GM23338 (cell line): ENCODE data around the gene MAS1L. TPM values are rescaled to one million over a fixed set of nuclear protein-coding genes. Genes with fewer than 3 reads are reported as not detected.

Experiments used
- ATAC-seq: fragments of 200-7000 bp; cut with Tn5 transposase; 3 replicates; pipeline ENCODE4 v1.9.1; 2020
- DNase-seq: peaks from one replicate; pipeline ENCODE4 v3.0.0-alpha.2; 2015; ENCODE audit warnings: low spot score
- H2AFZ ChIP-seq: fragments of 200-600 bp; sonication (generic); 2 replicates; pipeline ENCODE4 v1.8.0; 2016; ENCODE audit warnings: antibody characterized with exemption, mild to moderate bottlenecking, moderate library complexity
- H3F3A ChIP-seq: fragments of 200-600 bp; sonication (generic); replicated peaks from 2 replicates; pipeline ENCODE4 v1.8.0; 2017; ENCODE audit warnings: antibody characterized with exemption, mixed run types, low read depth
- H3K27ac ChIP-seq: fragments of 200-600 bp; sonication (generic); 2 replicates; pipeline ENCODE4 v1.6.1; 2016; ENCODE audit warnings: low read depth
- H3K27me3 ChIP-seq: fragments of 200-600 bp; sonication (generic); 2 replicates; pipeline ENCODE4 v1.8.0; 2016; ENCODE audit warnings: mild to moderate bottlenecking, mixed run types, moderate library complexity; ENCODE audit not compliant: insufficient read depth
- H3K36me3 ChIP-seq: fragments of 200-600 bp; sonication (generic); 2 replicates; pipeline ENCODE4 v1.8.0; 2016; ENCODE audit warnings: mild to moderate bottlenecking; ENCODE audit not compliant: insufficient read depth
- H3K4me1 ChIP-seq: fragments of 200-600 bp; sonication (generic); 2 replicates; pipeline ENCODE4 v1.8.0; 2016; ENCODE audit warnings: mild to moderate bottlenecking, moderate library complexity; ENCODE audit not compliant: insufficient read depth
- H3K4me2 ChIP-seq: fragments of 200-600 bp; sonication (generic); 2 replicates; pipeline ENCODE4 v1.7.1; 2017; ENCODE audit warnings: mixed run types
- H3K4me3 ChIP-seq: fragments of 200-600 bp; sonication (generic); 2 replicates; pipeline ENCODE4 v1.6.1; 2016; ENCODE audit warnings: mixed run types
- H3K79me2 ChIP-seq: fragments of 200-600 bp; sonication (generic); replicated peaks from 2 replicates; pipeline ENCODE4 v1.8.0; 2017; ENCODE audit warnings: mild to moderate bottlenecking; ENCODE audit not compliant: insufficient read depth
- H3K9me2 ChIP-seq: fragments of 200-600 bp; sonication (generic); 2 replicates; pipeline ENCODE4 v1.8.0; 2017; ENCODE audit not compliant: insufficient read depth
- H4K20me1 ChIP-seq: fragments of 200-600 bp; sonication (generic); replicated peaks from 2 replicates; pipeline ENCODE4 v1.8.0; 2017; ENCODE audit warnings: mild to moderate bottlenecking; ENCODE audit not compliant: insufficient read depth
- H3K27ac Mint-ChIP-seq: 2 replicates; pipeline ENCODE4 v1.8.0; 2020; ENCODE audit warnings: inconsistent platforms, mild to moderate bottlenecking, moderate library complexity, mixed read lengths
- H3K27me3 Mint-ChIP-seq: 3 replicates; pipeline ENCODE4 v1.8.0; 2022; ENCODE audit warnings: low read depth, mild to moderate bottlenecking, moderate library complexity, mixed read lengths, inconsistent platforms; ENCODE audit not compliant: insufficient read depth, poor library complexity
- H3K36me3 Mint-ChIP-seq: 3 replicates; pipeline ENCODE4 v1.8.0; 2021; ENCODE audit warnings: low read depth, mild to moderate bottlenecking, inconsistent platforms, moderate library complexity, mixed read lengths
- H3K4me1 Mint-ChIP-seq: 3 replicates; pipeline ENCODE4 v1.8.0; 2020; ENCODE audit warnings: mild to moderate bottlenecking, inconsistent platforms, mixed read lengths
- H3K4me3 Mint-ChIP-seq: 3 replicates; pipeline ENCODE4 v1.8.0; 2021; ENCODE audit warnings: moderate library complexity, mild to moderate bottlenecking, inconsistent platforms, mixed read lengths
- H3K9me3 Mint-ChIP-seq: 3 replicates; pipeline ENCODE4 v1.8.0; 2020; ENCODE audit warnings: moderate library complexity, mild to moderate bottlenecking, inconsistent platforms, mixed read lengths
- CREB1 ChIP-seq: fragments of 250-450 bp; sonication (Bioruptor Pico); IDR thresholded peaks from 2 replicates; pipeline ENCODE4 v1.5.0; 2020; ENCODE audit warnings: low read depth, mild to moderate bottlenecking, moderate library complexity
- EZH2phosphoT487 ChIP-seq: fragments of 200-600 bp; sonication (generic); IDR thresholded peaks from one replicate; pipeline ENCODE4 v1.8.1; 2018; ENCODE audit warnings: antibody characterized with exemption; ENCODE audit not compliant: unreplicated experiment
- NANOG ChIP-seq: IDR thresholded peaks from 2 replicates; pipeline ENCODE4 v1.6.1; 2016; ENCODE audit warnings: antibody characterized with exemption, borderline replicate concordance
- POLR2AphosphoS5 ChIP-seq: IDR thresholded peaks from 2 replicates; pipeline ENCODE4 v1.6.1; 2016; ENCODE audit warnings: antibody characterized with exemption, low read depth
- STAT1 ChIP-seq: IDR thresholded peaks from one replicate; pipeline ENCODE4 v1.6.1; 2016; ENCODE audit warnings: antibody characterized with exemption; ENCODE audit not compliant: unreplicated experiment
- ZNF114 ChIP-seq: fragments of 250-450 bp; sonication (Bioruptor Pico); IDR thresholded peaks from 2 replicates; pipeline ENCODE4 v1.5.0; 2020; ENCODE audit warnings: mild to moderate bottlenecking, moderate library complexity
- polyA plus RNA-seq: library from polyadenylated mRNA; unstranded; fragments of >200 nt; fragmentation: Nextera tagmentation; extraction: Ambion mirVana; gene quantifications from 2 replicates; pipeline ENCODE4 v1.2.1, GENCODE V29; 2016
- total RNA-seq: library from RNA; depleted of rRNA; stranded (reverse); fragments of >200 nt; shearing (Covaris generic); gene quantifications from 2 replicates; pipeline ENCODE4 v1.2.3, GENCODE V29; 2014
- TF ChIP-seq, protein P1 (sequence below): fragments of 250-450 bp; sonication (Bioruptor Pico); IDR thresholded peaks from 2 replicates; pipeline ENCODE4 v1.5.0; 2020; ENCODE audit warnings: mild to moderate bottlenecking, moderate library complexity
- TF ChIP-seq, protein P2 (sequence below): IDR thresholded peaks from 2 replicates; pipeline ENCODE4 v1.6.1; 2016; ENCODE audit warnings: antibody characterized with exemption

MAS1L gene
- total and polyA plus RNA-seq, 2 experiments from 2014 or later, result not detected

DNA sequence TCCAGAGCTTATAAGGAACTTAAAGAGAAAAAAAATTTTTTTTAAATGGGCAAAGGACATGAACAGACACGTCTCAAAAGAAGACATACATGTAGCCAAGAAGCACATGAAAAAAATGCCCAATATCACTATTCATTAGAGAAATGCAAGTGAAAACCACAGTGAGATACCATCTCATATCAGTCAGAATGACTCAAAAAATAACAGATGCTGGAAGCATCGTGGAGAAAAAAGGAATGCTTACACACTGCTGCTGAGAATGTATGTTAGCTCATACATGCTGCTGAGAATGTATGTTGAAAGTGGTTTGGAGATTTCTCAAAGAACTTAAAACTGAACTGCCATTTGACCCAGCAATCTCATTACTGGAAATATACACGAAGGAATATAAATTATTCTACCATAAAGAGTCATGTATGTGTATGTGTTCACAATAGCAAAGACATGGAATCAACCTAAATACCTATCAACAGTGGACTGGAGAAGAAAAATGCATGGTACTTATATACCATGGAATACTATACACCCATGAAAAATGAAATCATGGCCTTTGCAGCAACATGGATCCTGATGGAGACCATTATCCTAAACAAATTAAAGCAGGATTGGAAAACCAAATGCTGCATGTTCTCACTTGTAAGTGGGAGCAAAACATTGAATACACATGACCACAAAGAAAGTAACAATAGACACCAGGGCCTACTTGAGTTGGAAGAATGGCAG, 36.1 kb downstream of the MAS1L start:
- Histone ChIP-seq H3K4me2 (no peak overlapping the region), H3K4me1 (peaks cover 8% of the 10 kb centered on the region), H3K36me3 (no peaks in the 10 kb centered on the region), H4K20me1 (no peaks in the 10 kb centered on the region), H2AFZ (no peak overlapping the region), H3K79me2 (no peaks in the 10 kb centered on the region), H3F3A (no peaks in the 10 kb centered on the region), H3K4me3 (no peak overlapping the region), H3K27me3 (no peaks in the 10 kb centered on the region), H3K27ac (no peak overlapping the region), H3K9me2 (peaks cover 4% of the 10 kb centered on the region)
- H3K4me1 Mint-ChIP-seq, result peaks cover 12% of the 10 kb centered on the region
- TF ChIP-seq, protein P1, sequence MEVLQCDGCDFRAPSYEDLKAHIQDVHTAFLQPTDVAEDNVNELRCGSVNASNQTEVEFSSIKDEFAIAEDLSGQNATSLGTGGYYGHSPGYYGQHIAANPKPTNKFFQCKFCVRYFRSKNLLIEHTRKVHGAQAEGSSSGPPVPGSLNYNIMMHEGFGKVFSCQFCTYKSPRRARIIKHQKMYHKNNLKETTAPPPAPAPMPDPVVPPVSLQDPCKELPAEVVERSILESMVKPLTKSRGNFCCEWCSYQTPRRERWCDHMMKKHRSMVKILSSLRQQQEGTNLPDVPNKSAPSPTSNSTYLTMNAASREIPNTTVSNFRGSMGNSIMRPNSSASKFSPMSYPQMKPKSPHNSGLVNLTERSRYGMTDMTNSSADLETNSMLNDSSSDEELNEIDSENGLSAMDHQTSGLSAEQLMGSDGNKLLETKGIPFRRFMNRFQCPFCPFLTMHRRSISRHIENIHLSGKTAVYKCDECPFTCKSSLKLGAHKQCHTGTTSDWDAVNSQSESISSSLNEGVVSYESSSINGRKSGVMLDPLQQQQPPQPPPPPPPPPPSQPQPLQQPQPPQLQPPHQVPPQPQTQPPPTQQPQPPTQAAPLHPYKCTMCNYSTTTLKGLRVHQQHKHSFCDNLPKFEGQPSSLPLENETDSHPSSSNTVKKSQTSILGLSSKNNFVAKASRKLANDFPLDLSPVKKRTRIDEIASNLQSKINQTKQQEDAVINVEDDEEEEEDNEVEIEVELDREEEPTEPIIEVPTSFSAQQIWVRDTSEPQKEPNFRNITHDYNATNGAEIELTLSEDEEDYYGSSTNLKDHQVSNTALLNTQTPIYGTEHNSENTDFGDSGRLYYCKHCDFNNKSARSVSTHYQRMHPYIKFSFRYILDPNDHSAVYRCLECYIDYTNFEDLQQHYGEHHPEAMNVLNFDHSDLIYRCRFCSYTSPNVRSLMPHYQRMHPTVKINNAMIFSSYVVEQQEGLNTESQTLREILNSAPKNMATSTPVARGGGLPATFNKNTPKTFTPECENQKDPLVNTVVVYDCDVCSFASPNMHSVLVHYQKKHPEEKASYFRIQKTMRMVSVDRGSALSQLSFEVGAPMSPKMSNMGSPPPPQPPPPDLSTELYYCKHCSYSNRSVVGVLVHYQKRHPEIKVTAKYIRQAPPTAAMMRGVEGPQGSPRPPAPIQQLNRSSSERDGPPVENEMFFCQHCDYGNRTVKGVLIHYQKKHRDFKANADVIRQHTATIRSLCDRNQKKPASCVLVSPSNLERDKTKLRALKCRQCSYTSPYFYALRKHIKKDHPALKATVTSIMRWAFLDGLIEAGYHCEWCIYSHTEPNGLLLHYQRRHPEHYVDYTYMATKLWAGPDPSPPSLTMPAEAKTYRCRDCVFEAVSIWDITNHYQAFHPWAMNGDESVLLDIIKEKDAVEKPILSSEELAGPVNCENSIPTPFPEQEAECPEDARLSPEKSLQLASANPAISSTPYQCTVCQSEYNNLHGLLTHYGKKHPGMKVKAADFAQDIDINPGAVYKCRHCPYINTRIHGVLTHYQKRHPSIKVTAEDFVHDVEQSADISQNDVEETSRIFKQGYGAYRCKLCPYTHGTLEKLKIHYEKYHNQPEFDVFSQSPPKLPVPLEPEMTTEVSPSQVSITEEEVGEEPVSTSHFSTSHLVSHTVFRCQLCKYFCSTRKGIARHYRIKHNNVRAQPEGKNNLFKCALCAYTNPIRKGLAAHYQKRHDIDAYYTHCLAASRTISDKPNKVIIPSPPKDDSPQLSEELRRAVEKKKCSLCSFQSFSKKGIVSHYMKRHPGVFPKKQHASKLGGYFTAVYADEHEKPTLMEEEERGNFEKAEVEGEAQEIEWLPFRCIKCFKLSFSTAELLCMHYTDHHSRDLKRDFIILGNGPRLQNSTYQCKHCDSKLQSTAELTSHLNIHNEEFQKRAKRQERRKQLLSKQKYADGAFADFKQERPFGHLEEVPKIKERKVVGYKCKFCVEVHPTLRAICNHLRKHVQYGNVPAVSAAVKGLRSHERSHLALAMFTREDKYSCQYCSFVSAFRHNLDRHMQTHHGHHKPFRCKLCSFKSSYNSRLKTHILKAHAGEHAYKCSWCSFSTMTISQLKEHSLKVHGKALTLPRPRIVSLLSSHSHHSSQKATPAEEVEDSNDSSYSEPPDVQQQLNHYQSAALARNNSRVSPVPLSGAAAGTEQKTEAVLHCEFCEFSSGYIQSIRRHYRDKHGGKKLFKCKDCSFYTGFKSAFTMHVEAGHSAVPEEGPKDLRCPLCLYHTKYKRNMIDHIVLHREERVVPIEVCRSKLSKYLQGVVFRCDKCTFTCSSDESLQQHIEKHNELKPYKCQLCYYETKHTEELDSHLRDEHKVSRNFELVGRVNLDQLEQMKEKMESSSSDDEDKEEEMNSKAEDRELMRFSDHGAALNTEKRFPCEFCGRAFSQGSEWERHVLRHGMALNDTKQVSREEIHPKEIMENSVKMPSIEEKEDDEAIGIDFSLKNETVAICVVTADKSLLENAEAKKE (CRISPR knock-in tag), result no peak
- TF ChIP-seq STAT1 (no peak), POLR2AphosphoS5 (no peak), EZH2phosphoT487 (no peak), NANOG (no peak)
- H3K9me3 Mint-ChIP-seq, result peaks cover 5% of the 10 kb centered on the region; the same call in 2 of the 3 replicates
- no peaks in the 10 kb centered on the region for H3K27me3 Mint-ChIP-seq
- H3K4me3 Mint-ChIP-seq, result no peak overlapping the region
- no peak overlapping the region for H3K27ac Mint-ChIP-seq
- no peak for ATAC-seq
- H3K36me3 Mint-ChIP-seq, result peaks cover 3% of the 10 kb centered on the region; the same call in 1 of the 3 replicates
- DNase-seq, result no peak

DNA sequence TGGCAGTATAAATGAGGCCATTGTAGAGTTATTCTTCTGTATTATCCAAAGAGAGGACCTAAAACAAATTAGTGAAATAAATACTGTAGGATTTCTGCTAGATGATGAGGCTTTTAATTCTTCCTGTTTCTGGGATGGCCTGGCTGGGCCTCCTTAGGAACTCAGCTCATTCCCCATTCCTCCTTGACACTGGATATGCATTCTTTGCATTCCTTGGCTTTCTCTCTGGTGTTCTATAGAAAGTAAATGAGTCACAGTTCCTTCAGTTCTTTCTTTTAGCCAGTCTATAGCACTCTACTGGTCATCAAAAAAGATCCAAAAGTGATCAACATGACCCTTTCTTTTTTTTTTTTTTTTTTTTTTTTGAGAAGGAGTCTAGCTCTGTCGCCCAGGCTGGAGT, 40.1 kb downstream of the MAS1L start:
- H3K4me3 Mint-ChIP-seq, result no peak overlapping the region
- TF ChIP-seq CREB1 (CRISPR knock-in tag) (no peak), ZNF114 (CRISPR knock-in tag) (no peak)
- TF ChIP-seq, protein P2, sequence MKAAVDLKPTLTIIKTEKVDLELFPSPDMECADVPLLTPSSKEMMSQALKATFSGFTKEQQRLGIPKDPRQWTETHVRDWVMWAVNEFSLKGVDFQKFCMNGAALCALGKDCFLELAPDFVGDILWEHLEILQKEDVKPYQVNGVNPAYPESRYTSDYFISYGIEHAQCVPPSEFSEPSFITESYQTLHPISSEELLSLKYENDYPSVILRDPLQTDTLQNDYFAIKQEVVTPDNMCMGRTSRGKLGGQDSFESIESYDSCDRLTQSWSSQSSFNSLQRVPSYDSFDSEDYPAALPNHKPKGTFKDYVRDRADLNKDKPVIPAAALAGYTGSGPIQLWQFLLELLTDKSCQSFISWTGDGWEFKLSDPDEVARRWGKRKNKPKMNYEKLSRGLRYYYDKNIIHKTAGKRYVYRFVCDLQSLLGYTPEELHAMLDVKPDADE, result no peak

More for the DNA sequence above, 40.1 kb downstream of the MAS1L start:
- H4K20me1 ChIP-seq, result no peaks in the 10 kb centered on the region
- H3K9me2 ChIP-seq, result peaks cover 11% of the 10 kb centered on the region
- H3F3A ChIP-seq, result no peaks in the 10 kb centered on the region
- peaks cover 3% of the 10 kb centered on the region for H3K27me3 Mint-ChIP-seq
- H3K36me3 ChIP-seq, result no peaks in the 10 kb centered on the region
- DNase-seq, result peak; percentile 86
- peaks cover 16% of the 10 kb centered on the region for H3K4me1 Mint-ChIP-seq
- no peaks in the 10 kb centered on the region for H3K79me2 ChIP-seq
- H3K4me1 ChIP-seq, result peaks cover 15% of the 10 kb centered on the region
- H3K36me3 Mint-ChIP-seq, result peaks cover 3% of the 10 kb centered on the region; the same call in 1 of the 3 replicates
- no peak overlapping the region for H2AFZ ChIP-seq
- H3K27ac ChIP-seq, result no peak overlapping the region
- H3K27ac Mint-ChIP-seq, result peak overlapping the region; percentile 42
- peak overlapping the region; percentile 46 for H3K4me2 ChIP-seq
- no peak overlapping the region for H3K4me3 ChIP-seq
- peak; percentile 97 for ATAC-seq
- peaks cover 15% of the 10 kb centered on the region for H3K9me3 Mint-ChIP-seq
- H3K27me3 ChIP-seq, result no peaks in the 10 kb centered on the region
